DOHH2 (cell line): ENCODE measurements around the gene TMEM269.

ENCODE experiments used
- H3F3A ChIP-seq: fragments of 200-600 bp; sonication (generic), shearing (Covaris generic); 2 replicates; pipeline ENCODE4 v1.6.0; 2016; ENCODE audit warnings: antibody characterized with exemption, mild to moderate bottlenecking; ENCODE audit not compliant: control insufficient read depth, insufficient read depth
- H3K27ac ChIP-seq: fragments of 200-600 bp; sonication (generic); 2 replicates; pipeline ENCODE4 v1.5.1; 2014; ENCODE audit warnings: low read depth, mild to moderate bottlenecking, low read length, moderate library complexity
- H3K27me3 ChIP-seq: fragments of 200-600 bp; sonication (generic); 2 replicates; pipeline ENCODE4 v1.6.1; 2014; ENCODE audit warnings: mild to moderate bottlenecking, low read length, mixed read lengths; ENCODE audit not compliant: control insufficient read depth
- H3K36me3 ChIP-seq: fragments of 200-600 bp; sonication (generic); 2 replicates; pipeline ENCODE4 v1.6.1; 2014; ENCODE audit warnings: mild to moderate bottlenecking, low read length, moderate library complexity, mixed read lengths; ENCODE audit not compliant: control insufficient read depth
- H3K4me1 ChIP-seq: fragments of 200-600 bp; sonication (generic); 2 replicates; pipeline ENCODE4 v1.6.1; 2014; ENCODE audit warnings: mild to moderate bottlenecking, low read length, mixed read lengths; ENCODE audit not compliant: control insufficient read depth
- H3K4me2 ChIP-seq: fragments of 200-600 bp; sonication (generic); 2 replicates; pipeline ENCODE4 v1.6.0; 2014; ENCODE audit warnings: mild to moderate bottlenecking, low read length, moderate library complexity
- H3K4me3 ChIP-seq: fragments of 200-600 bp; sonication (generic); 2 replicates; pipeline ENCODE4 v1.5.1; 2014; ENCODE audit warnings: mild to moderate bottlenecking, low read length, mixed read lengths
- H3K79me2 ChIP-seq: fragments of 200-600 bp; sonication (generic); 2 replicates; pipeline ENCODE4 v1.6.1; 2014; ENCODE audit warnings: mild to moderate bottlenecking, low read length, mixed read lengths; ENCODE audit not compliant: control insufficient read depth
- H3K9me2 ChIP-seq: fragments of 200-600 bp; sonication (generic); replicated peaks from 2 replicates; pipeline ENCODE4 v1.6.1; 2014; ENCODE audit warnings: mild to moderate bottlenecking, low read length, mixed read lengths; ENCODE audit not compliant: control insufficient read depth
- H3K9me3 ChIP-seq: fragments of 200-600 bp; sonication (generic); 2 replicates; pipeline ENCODE4 v1.6.1; 2014; ENCODE audit warnings: antibody characterized with exemption, low read length, mixed read lengths; ENCODE audit not compliant: control insufficient read depth, insufficient read depth
- H4K20me1 ChIP-seq: fragments of 200-600 bp; sonication (generic); 2 replicates; pipeline ENCODE4 v1.6.0; 2014; ENCODE audit warnings: low read depth, mild to moderate bottlenecking, antibody characterized with exemption, low read length, moderate library complexity; ENCODE audit not compliant: control insufficient read depth, insufficient read depth
- EZH2phosphoT487 ChIP-seq: fragments of 200-600 bp; sonication (generic); IDR thresholded peaks from 2 replicates; pipeline ENCODE4 v1.6.1; 2017; ENCODE audit warnings: borderline replicate concordance, mild to moderate bottlenecking, antibody characterized with exemption, low read length, moderate library complexity, mixed read lengths
- TF ChIP-seq, protein P1 (sequence below): fragments of 200-600 bp; sonication (generic); IDR thresholded peaks from one replicate; pipeline ENCODE4 v1.5.1; 2014; ENCODE audit warnings: antibody characterized with exemption, mild to moderate bottlenecking, low read depth, low read length; ENCODE audit not compliant: poor library complexity, severe bottlenecking

TMEM269 gene

DNA sequence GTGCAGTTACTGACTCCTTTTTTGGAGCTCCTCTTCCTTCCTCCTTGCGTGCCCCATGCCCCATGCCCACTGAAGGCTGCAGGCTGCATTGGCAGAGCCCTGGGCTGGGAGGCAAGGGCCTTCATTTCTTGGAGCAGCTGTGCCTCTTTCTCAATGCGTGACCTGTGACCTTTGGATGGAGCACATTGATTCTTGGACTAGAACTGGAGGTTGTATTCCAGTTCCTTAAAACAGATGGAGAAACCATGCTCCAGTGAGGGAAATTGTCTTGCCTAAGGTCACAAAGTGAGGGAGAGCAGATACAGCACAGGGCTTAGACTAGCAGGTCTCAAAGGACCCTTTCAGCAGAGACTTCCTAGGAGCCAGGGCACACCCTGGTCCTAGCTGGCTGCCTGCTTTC is 9.0 kb downstream of the TMEM269 start:
- Histone ChIP-seq H3K9me3 (no peaks in the 10 kb centered on the region), H3K4me1 (no peaks in the 10 kb centered on the region), H3K36me3 (no peaks in the 10 kb centered on the region), H3K4me3 (no peak overlapping the region), H3F3A (no peaks in the 10 kb centered on the region), H3K4me2 (no peak overlapping the region), H3K79me2 (no peaks in the 10 kb centered on the region), H4K20me1 (no peaks in the 10 kb centered on the region), H3K9me2 (no peaks in the 10 kb centered on the region), H3K27me3 (peaks cover 16% of the 10 kb centered on the region), H3K27ac (no peak overlapping the region)
- TF ChIP-seq EZH2phosphoT487: no peak
- TF ChIP-seq, protein P1, sequence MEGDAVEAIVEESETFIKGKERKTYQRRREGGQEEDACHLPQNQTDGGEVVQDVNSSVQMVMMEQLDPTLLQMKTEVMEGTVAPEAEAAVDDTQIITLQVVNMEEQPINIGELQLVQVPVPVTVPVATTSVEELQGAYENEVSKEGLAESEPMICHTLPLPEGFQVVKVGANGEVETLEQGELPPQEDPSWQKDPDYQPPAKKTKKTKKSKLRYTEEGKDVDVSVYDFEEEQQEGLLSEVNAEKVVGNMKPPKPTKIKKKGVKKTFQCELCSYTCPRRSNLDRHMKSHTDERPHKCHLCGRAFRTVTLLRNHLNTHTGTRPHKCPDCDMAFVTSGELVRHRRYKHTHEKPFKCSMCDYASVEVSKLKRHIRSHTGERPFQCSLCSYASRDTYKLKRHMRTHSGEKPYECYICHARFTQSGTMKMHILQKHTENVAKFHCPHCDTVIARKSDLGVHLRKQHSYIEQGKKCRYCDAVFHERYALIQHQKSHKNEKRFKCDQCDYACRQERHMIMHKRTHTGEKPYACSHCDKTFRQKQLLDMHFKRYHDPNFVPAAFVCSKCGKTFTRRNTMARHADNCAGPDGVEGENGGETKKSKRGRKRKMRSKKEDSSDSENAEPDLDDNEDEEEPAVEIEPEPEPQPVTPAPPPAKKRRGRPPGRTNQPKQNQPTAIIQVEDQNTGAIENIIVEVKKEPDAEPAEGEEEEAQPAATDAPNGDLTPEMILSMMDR: no peak

- Histone ChIP-seq H3K9me2 (no peaks in the 10 kb centered on the region), H3K27me3 (peaks cover 25% of the 10 kb centered on the region), H3K4me2 (no peak overlapping the region), H3K4me1 (no peaks in the 10 kb centered on the region), H3F3A (no peaks in the 10 kb centered on the region), H4K20me1 (no peaks in the 10 kb centered on the region), H3K27ac (no peak overlapping the region), H3K9me3 (no peaks in the 10 kb centered on the region), H3K79me2 (no peaks in the 10 kb centered on the region), H3K36me3 (no peaks in the 10 kb centered on the region), H3K4me3 (no peak overlapping the region)
- TF ChIP-seq, protein P1: no peak
- no peak for TF ChIP-seq EZH2phosphoT487
Observed at GRCh38 chr1:42797414-42797813, 12.6 kb downstream of the TMEM269 start.

- no peaks in the 10 kb centered on the region for H3K9me3 ChIP-seq
- no peaks in the 10 kb centered on the region for H3K9me2 ChIP-seq
- H3K4me3 ChIP-seq: no peak overlapping the region
- no peaks in the 10 kb centered on the region for H4K20me1 ChIP-seq
- no peaks in the 10 kb centered on the region for H3K79me2 ChIP-seq
- H3K27me3 ChIP-seq: peaks cover 25% of the 10 kb centered on the region
- H3K36me3 ChIP-seq: no peaks in the 10 kb centered on the region
- H3F3A ChIP-seq: no peaks in the 10 kb centered on the region
- no peak overlapping the region for H3K27ac ChIP-seq
- no peaks in the 10 kb centered on the region for H3K4me1 ChIP-seq
- H3K4me2 ChIP-seq: no peak overlapping the region
- TF ChIP-seq, protein P1: no peak
- TF ChIP-seq EZH2phosphoT487: no peak
Observed at GRCh38 chr1:42797979-42798378, 13.2 kb downstream of the TMEM269 start.
